Muscle layer of colon (tissue), 2 donors: ENCODE results near the gene PRICKLE2.

ENCODE experiments used
- H3K27ac ChIP-seq: one replicate; pipeline ENCODE4 v1.7.0; 2013; ENCODE audit warnings: low read depth, mild to moderate bottlenecking, low read length, moderate library complexity
- H3K27me3 ChIP-seq, 2 donors: one replicate each; pipeline ENCODE4 v1.7.0; 2013; ENCODE audit warnings: low read length in 2 of 2, mild to moderate bottlenecking in 2 of 2; ENCODE audit not compliant: insufficient read depth in 2 of 2, control insufficient read depth in 1 of 2
- H3K36me3 ChIP-seq: one replicate; pipeline ENCODE4 v1.7.0; 2013; ENCODE audit warnings: mild to moderate bottlenecking, low read length; ENCODE audit not compliant: insufficient read depth
- H3K4me1 ChIP-seq: one replicate; pipeline ENCODE4 v1.7.0; 2013; ENCODE audit warnings: mild to moderate bottlenecking, low read length; ENCODE audit not compliant: insufficient read depth
- H3K4me3 ChIP-seq, 2 donors: one replicate each; pipeline ENCODE4 v1.7.0; 2013; ENCODE audit warnings: low read length in 2 of 2, low read depth in 1 of 2, mild to moderate bottlenecking in 1 of 2, moderate library complexity in 1 of 2
- H3K9ac ChIP-seq: one replicate; pipeline ENCODE4 v1.7.0; 2013; ENCODE audit warnings: low read length
- H3K9me3 ChIP-seq: one replicate; pipeline ENCODE4 v1.7.0; 2013; ENCODE audit warnings: mild to moderate bottlenecking, low read length
- donor health status: abdominal sarcoma.
- donor health status: Adenocarcinoma of cecum.

PRICKLE2 gene

DNA sequence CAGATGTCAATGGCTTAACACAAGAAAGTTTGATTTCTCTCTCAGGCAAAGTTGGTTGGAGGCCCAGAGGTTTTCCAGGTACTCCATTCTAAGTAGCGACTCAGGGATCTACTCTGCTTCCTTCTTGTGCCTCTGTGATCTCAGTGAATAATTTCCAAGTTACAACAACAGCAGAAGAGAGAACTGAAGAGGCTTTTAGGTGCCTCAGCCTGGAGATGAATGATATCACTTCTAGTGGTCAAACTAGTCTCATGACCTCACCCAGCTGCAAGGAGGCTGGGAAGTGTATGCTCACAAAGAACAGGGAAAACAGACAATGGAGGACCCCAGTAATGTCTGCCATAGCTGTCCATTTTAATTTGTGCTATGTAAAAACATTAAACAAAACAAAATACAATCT lies 4.6 kb upstream of the PRICKLE2 start:
- Histone ChIP-seq H3K4me1 (peaks cover 30% of the 10 kb centered on the region), H3K4me3 (no peak overlapping the region), H3K27me3 (no peaks in the 10 kb centered on the region), H3K27ac (no peak overlapping the region), H3K9ac (no peak overlapping the region), H3K36me3 (no peaks in the 10 kb centered on the region), H3K9me3 (no peaks in the 10 kb centered on the region)

DNA sequence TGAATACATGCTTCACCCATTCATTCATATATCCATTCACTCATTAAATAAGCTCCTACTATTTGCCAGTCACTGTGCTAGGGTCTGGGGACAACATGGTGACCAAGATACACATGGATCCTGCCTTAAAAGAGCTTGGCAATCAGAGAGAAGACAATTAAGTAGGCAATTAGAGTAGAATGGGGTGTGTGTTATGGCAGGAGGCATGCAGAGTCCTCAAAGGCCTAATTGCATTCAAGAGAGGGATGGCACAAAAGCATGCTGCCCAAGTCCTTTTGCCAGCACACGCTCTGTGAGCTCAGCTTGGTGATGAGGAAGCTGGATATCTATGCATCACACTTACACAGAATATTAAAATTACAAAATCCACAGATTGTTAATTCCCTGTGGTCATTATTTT lies 2.8 kb upstream of the PRICKLE2 start:
- Histone ChIP-seq H3K9ac (no peak overlapping the region), H3K4me3 (no peak overlapping the region), H3K27ac (no peak overlapping the region), H3K27me3 (no peaks in the 10 kb centered on the region), H3K4me1 (peaks cover 48% of the 10 kb centered on the region), H3K9me3 (no peaks in the 10 kb centered on the region), H3K36me3 (no peaks in the 10 kb centered on the region)

DNA sequence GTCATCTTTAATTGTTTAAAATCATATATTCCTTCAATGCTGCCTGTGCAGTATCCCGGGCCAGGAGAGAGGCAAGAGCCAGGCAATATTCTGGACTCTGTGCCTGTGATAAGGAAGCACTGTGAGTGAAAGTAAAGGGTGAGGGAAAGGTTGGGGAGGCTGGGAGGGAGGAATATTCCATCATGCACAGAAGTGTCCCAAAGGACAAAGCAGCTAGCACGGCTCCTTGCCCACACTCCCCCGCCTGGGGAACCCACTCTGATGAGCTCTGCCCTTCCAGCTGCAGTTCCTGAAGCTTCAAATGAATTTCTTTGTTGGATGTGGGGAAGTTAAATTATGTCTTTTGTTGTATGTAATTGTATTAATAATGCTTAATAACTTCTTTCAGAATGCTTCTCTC lies 1.5 kb upstream of the PRICKLE2 start:
- peaks cover 62% of the 10 kb centered on the region for H3K4me1 ChIP-seq
- no peaks in the 10 kb centered on the region for H3K36me3 ChIP-seq
- no peak overlapping the region for H3K4me3 ChIP-seq
- H3K9me3 ChIP-seq, result no peaks in the 10 kb centered on the region
- H3K27ac ChIP-seq, result peak overlapping the region; percentile 75
- peak overlapping the region; percentile 2 for H3K9ac ChIP-seq
- no peaks in the 10 kb centered on the region for H3K27me3 ChIP-seq

DNA sequence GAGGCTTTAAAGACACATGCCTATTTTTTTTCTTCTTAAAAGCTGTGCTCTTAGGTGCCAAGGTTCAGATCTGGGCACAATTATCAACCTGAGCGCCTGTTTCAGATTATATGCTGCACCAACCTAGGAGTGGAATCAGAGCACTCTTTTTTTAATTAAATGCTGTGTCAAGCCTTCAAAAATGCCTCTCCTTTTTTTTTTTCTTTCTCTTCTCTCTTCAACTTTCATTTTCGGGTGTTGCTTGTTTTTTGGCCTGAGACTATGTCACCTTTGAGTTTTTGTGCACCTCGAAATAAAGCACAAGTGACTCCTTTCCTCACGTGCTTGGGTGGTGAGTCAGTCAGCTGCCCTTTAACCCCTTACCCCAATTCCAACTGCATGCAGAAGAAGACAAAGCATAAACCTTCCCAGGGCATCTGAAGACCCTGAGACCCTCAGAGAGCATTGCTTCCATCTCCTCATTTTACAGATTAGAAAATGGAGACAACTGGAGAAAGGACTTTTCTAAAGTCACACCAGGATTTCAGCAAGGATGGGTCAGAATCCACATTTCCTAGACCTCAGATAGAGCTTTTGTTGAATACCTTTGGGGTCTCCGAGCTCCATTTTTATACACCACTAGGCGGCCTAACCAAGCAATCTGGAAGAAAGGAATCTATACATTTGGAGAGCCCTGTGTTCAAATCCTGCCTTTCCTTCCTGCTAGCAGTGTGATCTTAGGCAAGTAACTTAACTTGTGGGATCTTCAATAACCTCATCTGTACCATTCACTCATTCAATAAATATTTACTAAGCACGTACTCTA lies 631 bp upstream of the PRICKLE2 start:
- Histone ChIP-seq H3K27ac (peak overlapping the region; percentile 75), H3K27me3 (no peaks in the 10 kb centered on the region), H3K9me3 (no peaks in the 10 kb centered on the region), H3K36me3 (no peaks in the 10 kb centered on the region), H3K4me1 (peaks cover 70% of the 10 kb centered on the region), H3K9ac (peak overlapping the region; percentile 23), H3K4me3 (peak overlapping the region in 1 of 2 donors; percentile 42)

DNA sequence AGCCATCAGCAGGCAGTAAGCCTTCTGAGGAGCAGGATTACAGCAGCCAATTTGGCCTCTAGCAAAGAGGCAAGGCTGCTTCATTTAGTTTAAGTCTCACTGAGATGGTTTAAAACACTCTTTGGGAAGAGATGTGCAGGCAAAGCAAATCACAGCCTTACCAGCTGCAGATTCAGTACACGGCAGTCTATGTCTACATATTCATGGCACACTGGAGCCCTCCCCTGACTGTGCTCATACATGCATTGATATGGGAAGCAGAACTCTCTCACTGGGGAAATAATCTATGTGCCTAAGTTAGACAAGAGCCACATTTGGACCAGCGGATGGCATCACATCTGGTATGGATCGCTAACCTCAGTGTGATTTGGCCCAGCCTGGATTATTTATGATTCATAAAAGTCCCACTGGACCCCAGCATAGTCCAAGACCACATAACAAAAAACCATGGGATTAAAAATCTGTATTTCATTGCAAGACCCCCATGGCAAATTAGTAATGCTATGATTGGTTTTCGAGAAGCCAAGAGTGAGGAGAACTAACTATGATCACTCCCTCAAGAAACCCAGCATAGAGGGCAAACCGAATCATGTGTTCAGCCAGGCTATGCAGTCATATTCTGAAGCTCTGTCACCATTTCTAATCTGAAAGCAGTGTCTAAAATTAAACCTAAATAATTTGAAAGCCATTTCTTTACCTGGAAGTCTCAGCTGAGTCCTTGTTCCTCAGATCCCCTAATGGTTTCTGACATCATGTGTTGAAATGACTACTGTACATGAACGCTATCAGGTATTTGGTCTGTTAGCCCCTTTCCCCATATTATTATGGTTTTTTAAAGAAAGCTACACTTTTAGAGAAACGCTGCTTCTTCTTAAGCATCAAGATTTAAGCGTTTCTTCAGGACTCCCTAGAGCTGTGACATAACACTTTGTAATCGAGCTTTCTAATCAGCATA lies 1.2 kb downstream of the PRICKLE2 start:
- H3K27ac ChIP-seq, result peak overlapping the region; percentile 75
- no peaks in the 10 kb centered on the region for H3K9me3 ChIP-seq
- H3K4me1 ChIP-seq, result peaks cover 81% of the 10 kb centered on the region
- H3K4me3 ChIP-seq, result peak overlapping the region in 1 of 2 donors; percentile 42
- no peaks in the 10 kb centered on the region for H3K27me3 ChIP-seq
- peak overlapping the region; percentile 32 for H3K9ac ChIP-seq
- no peaks in the 10 kb centered on the region for H3K36me3 ChIP-seq

DNA sequence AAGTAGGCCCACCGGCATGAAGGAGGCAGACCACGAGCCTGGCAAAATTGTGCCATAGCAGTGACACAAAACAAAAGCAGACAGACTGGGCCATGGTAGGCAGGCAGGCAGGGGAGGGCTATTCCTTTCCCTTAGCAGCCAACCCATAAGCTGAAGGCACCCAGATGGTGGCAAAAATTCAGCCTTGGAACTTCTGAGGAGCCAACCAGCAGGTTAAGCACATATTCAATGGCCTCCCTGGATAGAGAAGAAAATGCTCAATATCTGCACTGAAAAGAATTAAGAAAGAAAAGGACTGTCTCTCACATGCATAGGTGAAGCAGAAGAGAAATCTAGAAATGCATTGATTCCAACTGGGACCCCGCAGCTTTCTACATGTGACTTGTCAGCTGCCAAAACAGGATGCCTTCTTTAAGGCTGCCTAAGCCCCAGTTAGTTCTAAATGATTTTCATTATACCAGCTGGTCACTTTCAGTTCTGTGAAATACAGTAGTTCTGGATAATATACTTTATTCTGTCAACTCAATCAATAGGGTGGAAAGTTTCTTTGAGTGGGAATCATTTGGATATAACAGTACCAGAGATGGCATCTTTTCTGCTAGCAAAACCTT lies 2.7 kb downstream of the PRICKLE2 start:
- Histone ChIP-seq H3K9me3 (no peaks in the 10 kb centered on the region), H3K27ac (peak overlapping the region; percentile 50), H3K36me3 (no peaks in the 10 kb centered on the region), H3K9ac (no peak overlapping the region), H3K27me3 (no peaks in the 10 kb centered on the region), H3K4me1 (peaks cover 90% of the 10 kb centered on the region), H3K4me3 (no peak overlapping the region)

DNA sequence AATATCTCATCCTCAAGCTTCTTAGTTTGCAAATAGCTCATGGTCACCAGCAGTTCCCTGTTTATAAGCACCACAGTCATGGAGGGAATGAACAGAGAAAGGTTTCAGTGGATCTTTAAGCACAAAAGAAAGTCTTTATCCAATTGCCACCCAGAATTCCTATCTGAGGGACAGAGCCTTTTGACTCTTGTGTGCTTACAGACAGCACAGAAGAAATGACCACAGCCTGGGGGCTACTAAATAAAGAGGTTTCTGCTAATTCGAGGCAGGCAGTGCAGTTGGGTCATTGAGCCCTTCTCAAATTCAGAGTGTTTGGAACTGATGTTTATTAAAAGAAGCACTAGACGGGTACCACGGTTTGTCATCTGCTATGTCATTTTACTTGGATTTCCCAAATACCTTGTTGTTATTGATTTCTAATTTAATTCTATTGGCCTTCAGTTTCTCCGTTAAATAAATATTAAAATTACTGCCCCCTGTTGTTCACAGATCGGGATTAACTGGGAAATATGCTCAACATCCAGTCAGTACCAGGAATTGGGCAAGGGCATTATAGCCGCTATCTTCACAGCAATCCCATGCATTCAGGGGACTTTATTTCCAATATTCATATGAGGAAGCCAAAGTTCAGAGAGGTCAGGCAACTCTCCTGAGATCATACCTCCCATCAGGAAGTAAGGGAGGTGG lies 3.6 kb downstream of the PRICKLE2 start:
- H3K9ac ChIP-seq, result no peak overlapping the region
- peaks cover 92% of the 10 kb centered on the region for H3K4me1 ChIP-seq
- no peaks in the 10 kb centered on the region for H3K27me3 ChIP-seq
- H3K27ac ChIP-seq, result peak overlapping the region; percentile 67
- H3K36me3 ChIP-seq, result no peaks in the 10 kb centered on the region
- H3K4me3 ChIP-seq, result peak overlapping the region in 1 of 2 donors; percentile 12
- H3K9me3 ChIP-seq, result no peaks in the 10 kb centered on the region

DNA sequence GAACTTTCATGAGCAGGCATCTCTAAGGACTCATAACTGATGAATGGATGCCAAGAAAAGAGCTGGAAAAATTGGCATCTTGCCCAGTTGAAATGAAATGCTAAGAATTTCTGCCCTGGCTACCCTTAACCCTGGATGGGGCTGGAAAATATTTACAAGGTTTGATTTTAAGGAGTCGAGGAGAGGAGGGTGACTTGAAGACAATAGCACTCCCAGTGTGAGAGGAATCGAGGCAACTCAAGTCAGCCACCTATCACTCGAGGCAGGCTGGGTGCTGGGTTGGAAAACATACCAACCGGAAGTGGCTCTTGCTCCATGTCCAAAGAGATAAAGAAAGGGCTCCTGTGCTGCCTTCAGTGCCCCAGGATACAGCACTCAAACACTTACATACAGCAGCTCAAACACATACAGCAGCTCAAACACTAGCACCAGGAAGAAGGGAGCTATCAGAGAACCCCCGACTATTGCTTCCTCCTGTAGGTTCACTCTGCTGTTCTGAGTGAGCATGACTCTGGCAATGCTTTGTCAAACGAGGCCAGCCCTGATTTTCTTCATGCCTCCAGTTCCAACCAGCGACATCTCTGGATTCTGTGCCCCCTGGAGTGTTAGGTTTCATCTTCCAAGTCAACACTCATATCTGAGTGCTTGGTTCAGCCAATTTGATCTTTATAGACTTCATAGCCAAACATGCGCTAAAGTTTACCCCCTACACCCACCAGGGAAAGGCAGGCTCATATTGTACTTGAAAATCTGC lies 4.9 kb downstream of the PRICKLE2 start:
- Histone ChIP-seq H3K4me3 (peak overlapping the region in 1 of 2 donors; percentile 12), H3K9me3 (no peaks in the 10 kb centered on the region), H3K9ac (no peak overlapping the region), H3K27ac (peak overlapping the region; percentile 67), H3K27me3 (no peaks in the 10 kb centered on the region), H3K36me3 (no peaks in the 10 kb centered on the region), H3K4me1 (peaks cover 91% of the 10 kb centered on the region)

DNA sequence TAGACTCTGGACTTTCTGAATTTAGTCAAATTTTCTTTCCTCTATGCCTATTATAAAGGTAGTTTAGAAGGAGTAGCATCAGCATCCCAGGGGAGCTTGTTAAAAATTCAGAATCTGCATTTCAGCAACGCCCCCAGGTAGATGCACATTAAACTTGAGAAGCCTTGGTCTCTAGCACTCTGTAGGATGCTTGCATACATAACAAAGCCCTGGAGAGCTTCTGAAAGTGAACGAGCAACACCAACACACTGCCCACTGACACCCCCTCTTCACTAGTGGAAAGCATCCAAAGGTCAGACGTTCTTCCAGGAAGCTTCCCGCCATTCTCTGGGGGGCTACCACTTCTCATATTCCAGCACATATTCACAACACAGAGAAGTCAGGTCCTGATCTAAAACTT lies 6.5 kb downstream of the PRICKLE2 start:
- Histone ChIP-seq H3K27me3 (no peaks in the 10 kb centered on the region), H3K9me3 (no peaks in the 10 kb centered on the region), H3K36me3 (no peaks in the 10 kb centered on the region), H3K27ac (peak overlapping the region; percentile 48), H3K4me3 (no peak overlapping the region), H3K4me1 (peaks cover 93% of the 10 kb centered on the region), H3K9ac (no peak overlapping the region)

DNA sequence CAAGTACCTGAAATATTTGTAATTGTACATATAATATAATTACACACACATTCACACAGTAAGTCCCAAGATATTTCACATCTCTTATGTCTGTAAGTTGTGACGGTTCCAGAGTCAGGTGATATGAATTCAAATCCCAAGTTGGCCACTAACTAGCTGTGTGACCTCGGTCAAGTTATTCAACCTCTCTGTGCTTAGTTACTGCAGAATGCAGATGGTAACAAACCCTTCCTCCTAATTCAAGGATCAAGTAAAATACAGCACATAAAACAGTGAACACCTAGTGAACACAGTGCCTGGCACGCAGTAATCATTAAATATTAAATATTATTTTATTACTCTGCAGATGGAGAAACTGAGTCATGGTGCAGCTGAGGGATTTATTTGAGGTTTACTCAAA lies 6.9 kb downstream of the PRICKLE2 start:
- no peaks in the 10 kb centered on the region for H3K9me3 ChIP-seq
- H3K36me3 ChIP-seq, result no peaks in the 10 kb centered on the region
- no peak overlapping the region for H3K9ac ChIP-seq
- no peak overlapping the region for H3K4me3 ChIP-seq
- peaks cover 93% of the 10 kb centered on the region for H3K4me1 ChIP-seq
- H3K27me3 ChIP-seq, result no peaks in the 10 kb centered on the region
- no peak overlapping the region for H3K27ac ChIP-seq
